HG03196 (cell line): ENCODE data around the gene IL17B.

ENCODE experiments used
- ATAC-seq: cut with Tn5 transposase; IDR thresholded peaks from one replicate; pipeline ENCODE4 v1.9.1; 2021; ENCODE audit not compliant: unreplicated experiment

IL17B gene

DNA sequence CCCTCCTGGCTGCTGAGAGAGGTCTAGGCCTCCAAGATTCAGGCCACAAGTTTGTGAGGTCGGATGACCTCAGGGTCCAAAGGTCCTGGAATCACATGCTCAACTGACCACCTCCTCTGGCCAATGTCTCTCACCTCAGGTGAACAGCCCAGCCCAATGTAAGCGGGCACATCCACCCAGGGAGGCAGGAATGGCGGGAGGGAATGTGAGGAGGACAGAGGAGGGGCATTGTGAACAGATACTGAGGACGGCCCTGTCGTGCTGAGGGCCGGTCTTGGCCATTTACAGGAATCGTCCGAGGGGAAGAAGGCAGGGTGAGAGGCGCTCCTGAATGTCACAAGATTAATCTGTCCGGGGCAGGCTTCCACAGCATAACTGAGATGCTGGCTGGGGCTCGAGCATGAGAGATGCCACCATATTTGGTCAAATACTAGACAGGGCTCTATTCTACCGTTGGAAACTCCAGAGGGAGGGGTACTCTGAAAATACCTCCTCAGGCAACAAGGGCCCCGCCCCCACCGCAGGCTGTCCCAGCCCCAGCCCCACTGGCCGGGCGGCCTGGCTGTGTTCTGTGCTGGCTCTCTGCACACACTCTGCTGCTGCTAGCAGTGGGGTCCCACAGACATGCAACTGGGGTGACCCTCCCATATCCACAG, 1.5 kb upstream of the IL17B start:
- no peak for ATAC-seq

DNA sequence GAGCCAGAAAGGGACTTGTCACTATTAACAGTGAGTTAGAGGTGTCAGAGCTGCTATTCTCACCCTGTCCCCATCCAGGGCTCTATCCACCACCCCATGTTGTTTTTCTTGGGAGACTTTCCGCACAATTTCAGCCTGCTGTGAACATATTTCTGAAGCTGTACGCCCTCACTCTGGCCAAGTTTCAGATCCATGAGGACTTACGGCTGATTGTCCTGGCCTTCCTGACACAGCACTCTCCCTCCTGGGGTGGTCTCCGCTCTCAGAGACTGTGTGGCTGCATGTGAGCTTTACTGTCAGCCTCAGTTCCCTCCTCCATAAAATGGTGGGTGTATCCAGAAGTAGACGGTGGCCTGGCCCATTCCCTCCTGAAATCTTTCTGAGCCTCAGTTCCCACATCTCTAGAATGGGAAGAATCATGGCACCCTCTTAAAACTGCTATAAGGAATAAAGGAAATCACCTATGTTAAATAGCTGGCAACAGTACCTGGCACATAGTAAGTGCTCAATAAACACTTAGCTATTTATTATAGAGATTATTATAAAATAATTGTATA, 804 bp upstream of the IL17B start:
- ATAC-seq, result no peak

DNA sequence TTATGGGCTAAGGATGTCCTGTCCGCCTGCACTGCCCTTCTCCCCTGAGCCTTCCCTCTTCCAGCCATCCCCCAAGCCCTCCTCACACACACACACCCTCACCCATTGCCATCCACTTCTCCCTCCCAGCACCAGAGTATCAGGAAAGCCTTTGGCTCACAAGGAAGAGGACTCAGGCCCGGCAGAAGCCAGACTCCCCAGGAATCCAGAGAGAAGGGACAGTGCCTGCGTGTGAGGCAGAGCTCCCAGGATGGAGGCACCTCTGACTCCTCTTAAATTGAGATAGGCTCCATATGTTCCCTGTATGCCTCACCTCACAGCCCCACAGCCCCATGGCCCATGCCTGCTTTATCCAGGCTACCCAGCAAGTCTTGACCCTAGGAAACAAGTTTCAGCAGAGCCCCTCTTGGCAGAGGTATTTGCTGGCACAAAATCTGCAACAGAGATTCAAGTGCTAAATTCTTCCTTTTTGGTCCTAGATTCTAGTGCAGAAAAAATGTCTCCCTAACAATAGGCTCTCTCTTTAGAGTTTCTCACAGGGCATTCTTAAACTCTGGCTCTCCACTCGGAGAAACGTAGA, 761 bp downstream of the IL17B start:
- no peak for ATAC-seq

DNA sequence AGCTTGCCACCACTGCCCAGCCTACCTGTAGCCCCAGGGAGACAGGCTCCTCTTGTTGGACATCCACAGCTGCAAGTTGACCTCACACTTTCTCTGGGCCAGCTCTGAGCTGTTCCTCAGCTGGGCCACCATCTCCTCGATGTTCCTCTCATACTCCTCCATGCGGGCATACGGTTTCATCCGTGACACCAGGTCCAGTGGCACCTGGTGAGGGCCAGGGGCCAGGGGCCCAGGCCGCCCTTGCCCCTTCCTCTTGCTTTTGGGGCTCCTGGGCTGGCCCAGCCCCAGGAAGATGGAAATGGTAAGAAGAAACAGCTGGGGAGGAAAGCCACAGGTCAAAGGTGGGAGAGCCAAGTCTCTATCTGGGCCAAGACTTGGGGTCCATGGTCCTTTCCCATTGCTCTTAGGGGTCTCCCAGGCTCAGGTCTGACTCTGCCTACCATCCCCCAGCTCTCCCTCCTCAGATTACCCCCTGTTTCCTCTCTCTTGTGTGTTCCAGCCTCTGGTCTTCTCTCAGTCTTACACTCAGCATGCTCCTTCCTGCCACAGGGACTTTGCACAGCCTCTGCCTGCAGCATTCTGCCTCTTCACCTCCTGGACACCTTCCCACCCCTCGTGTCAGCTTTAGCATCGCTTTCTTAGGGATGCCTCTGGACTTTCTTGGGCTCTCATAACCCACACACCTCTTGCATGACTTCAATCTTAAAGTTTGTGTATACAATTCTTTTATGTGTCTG, 2.2 kb downstream of the IL17B start:
- ATAC-seq, result no peak

GRCh38 chr5:149376104-149376503, 3.0 kb downstream of the IL17B start:
- no peak for ATAC-seq

DNA sequence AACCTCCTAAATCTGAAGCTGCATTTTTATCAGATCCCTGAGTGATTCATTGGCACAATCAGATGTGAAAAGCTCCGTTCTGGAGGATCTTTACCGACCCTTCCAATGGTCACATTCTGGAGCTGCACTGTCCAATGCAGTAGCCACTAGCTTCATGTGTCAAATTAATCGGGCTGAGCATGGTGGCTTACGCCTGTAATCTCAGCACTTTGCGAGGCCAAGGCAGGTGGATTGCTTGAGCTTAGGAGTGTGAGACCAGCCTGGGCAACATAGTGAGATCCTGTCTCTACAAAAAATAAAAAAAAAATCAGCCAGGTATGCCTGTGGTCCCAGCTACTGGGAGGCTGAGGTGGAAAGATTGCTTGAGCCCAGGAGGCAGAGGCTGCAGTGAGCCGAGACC, 3.7 kb downstream of the IL17B start:
- ATAC-seq, result no peak

GRCh38 chr5:149374801-149375200, 4.3 kb downstream of the IL17B start:
- no peak for ATAC-seq

GRCh38 chr5:149374303-149374702, 4.8 kb downstream of the IL17B start:
- no peak for ATAC-seq

DNA sequence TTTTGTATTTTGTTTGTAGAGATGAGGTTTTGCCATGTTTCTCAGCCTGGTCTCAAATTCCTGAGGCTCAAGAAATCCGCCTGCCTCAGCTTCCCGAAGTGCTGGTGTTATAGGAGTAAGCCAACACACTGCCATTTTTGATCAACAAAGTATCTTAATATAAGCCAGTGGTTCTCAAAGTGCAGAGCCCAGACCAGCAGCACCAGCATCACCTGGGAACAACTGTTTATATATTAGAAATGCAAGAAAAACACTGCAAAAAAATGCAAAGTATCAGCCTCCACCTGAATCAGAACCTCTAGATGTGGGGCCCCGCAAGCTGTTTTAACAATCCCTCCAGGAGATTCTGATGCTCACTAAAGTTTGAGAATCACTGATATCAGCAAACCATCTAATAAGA, 6.2 kb downstream of the IL17B start:
- ATAC-seq, result no peak

- ATAC-seq, result no peak
Observed at GRCh38 chr5:149372076-149372795, 6.9 kb downstream of the IL17B start.

GRCh38 chr5:149371296-149371962, 7.7 kb downstream of the IL17B start:
- peak; percentile 60 for ATAC-seq

DNA sequence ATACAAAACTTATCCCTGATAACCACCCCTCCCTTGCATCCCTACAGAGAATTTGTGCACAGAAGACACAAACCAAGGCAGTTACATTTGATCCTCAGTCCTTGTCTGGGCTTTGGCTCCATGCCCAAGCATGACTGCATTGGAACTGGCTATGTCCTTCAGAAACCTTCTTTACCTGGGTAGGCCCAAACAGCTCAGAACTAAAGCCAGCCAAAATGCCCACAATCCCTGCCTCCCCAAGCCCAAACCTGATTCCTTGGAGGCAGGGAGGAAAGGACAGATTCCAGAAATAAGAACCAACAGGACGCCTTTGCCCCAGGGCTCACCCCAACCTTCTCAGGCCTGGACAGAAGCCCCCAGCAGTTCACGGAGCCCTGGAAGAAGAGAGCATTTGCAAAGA, 8.2 kb downstream of the IL17B start:
- ATAC-seq, result no peak

- ATAC-seq, result no peak
Observed at GRCh38 chr5:149367972-149368645, 11.0 kb downstream of the IL17B start.

DNA sequence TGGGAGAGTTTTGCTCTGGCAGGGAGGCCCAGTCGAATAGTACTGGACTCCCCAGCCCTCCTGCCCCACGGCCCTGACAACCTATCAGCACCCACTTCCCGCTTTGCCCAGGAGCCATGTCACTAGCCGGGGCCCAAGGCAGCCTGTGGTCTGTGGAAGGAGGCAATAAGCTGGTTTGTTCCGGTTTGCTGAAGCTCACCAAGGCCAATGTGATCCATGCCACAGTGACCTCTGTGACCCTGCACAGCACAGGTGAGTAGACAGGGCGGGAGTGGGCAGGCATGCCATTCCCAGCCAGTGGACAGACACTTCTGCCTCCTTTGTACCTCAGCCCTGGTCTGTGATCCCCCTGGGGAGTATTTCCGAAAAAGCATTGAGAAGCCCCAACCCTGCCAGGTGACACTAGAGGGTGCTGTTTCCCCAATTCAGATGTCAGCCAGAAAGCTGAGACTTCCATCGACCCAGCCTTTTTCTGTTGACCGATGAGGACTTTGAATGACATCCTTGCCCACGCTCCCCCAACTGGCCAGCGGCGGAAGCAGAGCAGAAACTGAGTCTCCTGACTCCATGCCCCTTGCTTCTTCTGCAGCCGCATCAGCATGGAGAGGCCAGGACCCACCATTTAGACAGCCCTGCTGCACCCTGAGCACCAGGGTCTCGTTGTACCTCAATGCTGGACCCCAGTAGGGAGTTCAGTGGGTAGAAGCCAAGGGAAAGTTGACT, 11.7 kb downstream of the IL17B start:
- ATAC-seq, result peak; percentile 48

DNA sequence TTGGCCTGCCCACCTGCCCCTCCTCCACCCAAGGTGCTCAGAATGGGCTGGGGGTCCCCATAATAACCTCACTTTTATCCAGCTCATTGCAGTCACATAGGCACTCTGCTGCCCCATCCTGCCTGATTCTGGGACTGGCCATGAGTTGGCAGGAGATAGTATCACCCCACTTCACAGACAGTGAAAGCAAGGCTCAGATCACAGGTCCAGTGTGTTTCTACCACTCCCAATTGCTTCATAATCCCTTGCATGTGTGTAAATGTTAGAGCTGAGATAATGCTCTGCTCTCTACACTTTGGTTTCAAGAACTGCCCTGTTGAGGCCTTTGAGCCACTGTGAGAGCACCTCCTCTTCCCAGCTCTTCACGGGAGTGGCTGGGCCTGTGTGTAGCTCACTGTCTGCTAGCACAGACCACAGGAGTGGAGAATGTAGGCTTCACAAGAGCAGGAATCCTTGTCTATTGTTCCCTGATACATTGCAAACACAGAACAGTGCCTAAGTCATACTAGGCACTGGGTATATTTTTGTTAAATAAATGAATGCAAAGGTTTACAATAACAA, 12.8 kb downstream of the IL17B start:
- no peak for ATAC-seq

- ATAC-seq, result no peak
Observed at GRCh38 chr5:149365418-149365817, 13.7 kb downstream of the IL17B start.

GRCh38 chr5:149364719-149365118, 14.4 kb downstream of the IL17B start:
- ATAC-seq, result no peak

GRCh38 chr5:149363936-149364335, 15.2 kb downstream of the IL17B start:
- ATAC-seq, result no peak

DNA sequence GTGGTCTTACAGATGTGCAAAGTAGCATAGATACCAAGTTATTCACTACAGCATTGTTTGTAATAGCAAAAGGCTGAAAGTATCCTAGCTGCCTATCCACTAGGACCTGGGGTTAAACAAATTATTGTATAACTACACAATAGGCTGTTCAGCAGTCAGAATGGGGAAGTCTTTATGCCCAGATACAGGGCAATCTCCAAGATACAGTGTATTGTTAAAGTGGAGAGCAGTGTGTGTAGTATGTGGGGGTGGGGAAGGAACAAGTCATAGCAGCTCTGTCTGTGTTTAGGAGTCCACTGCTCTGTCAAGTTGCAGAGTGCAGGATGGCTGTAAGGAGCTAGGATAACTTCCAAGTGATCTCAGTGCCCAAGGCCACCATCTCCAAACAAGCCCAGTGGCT, 15.7 kb downstream of the IL17B start:
- no peak for ATAC-seq
